IMR-90 (cell line): ENCODE data around the gene KIF16B. TPM values are rescaled to one million over a fixed set of nuclear protein-coding genes. Genes with fewer than 3 reads are reported as not detected.

Source experiments
- ATAC-seq: fragments of 200-7000 bp; cut with Tn5 transposase; 2 replicates; pipeline ENCODE4 v1.9.1; 2020; ENCODE audit warnings: low read depth, mild to moderate bottlenecking, moderate library complexity
- BruUV-seq: library from RNA; stranded (reverse); fragments of 400-500 nt; replicated peaks from 2 replicates; lab custom pipeline; 2021; lab: Mats Ljungman, UMichigan
- CTCF ChIA-PET: fragments of 300-600 bp; formaldehyde crosslinking; extraction: SDS; loops from one replicate; lab custom pipeline; 2021; ENCODE audit warnings: antibody characterized with exemption; lab: Yijun Ruan, JAX
- POLR2A ChIA-PET: fragments of 300-600 bp; sonication (Branson Sonifier 250); formaldehyde crosslinking; loops from one replicate; lab custom pipeline; 2022; ENCODE audit warnings: antibody characterized with exemption; ENCODE audit not compliant: unreplicated experiment; lab: Charles Lee
- DNase-seq: peaks from one replicate; pipeline ENCODE4 v3.0.0; 2013
- H2AFZ ChIP-seq: replicated peaks from 2 replicates; pipeline ENCODE3; 2013; ENCODE audit warnings: low read length, mild to moderate bottlenecking; ENCODE audit not compliant: poor library complexity
- H2AK5ac ChIP-seq: 2 replicates; pipeline ENCODE4 v1.6.1; 2013; ENCODE audit warnings: low read depth, low read length, inconsistent platforms
- H2AK9ac ChIP-seq: replicated peaks from 2 replicates; pipeline ENCODE3; 2013; ENCODE audit warnings: mild to moderate bottlenecking, low read depth, low read length, moderate library complexity; ENCODE audit not compliant: poor library complexity
- H2BK120ac ChIP-seq: 2 replicates; pipeline ENCODE4 v1.6.1; 2013; ENCODE audit warnings: low read depth, low read length, inconsistent platforms
- H2BK15ac ChIP-seq: 3 replicates; pipeline ENCODE4 v1.6.1; 2013; ENCODE audit warnings: low read depth, low read length, inconsistent platforms
- H2BK20ac ChIP-seq: 2 replicates; pipeline ENCODE4 v1.6.1; 2013; ENCODE audit warnings: low read depth, mild to moderate bottlenecking, inconsistent platforms, low read length, moderate library complexity
- H2BK5ac ChIP-seq: 2 replicates; pipeline ENCODE4 v1.6.1; 2013; ENCODE audit warnings: mild to moderate bottlenecking, low read depth, low read length, inconsistent platforms; ENCODE audit not compliant: poor library complexity, severe bottlenecking
- H3K14ac ChIP-seq: replicated peaks from 2 replicates; pipeline ENCODE4 v1.6.1; 2013; ENCODE audit warnings: low read depth, low read length, inconsistent platforms
- H3K18ac ChIP-seq: 2 replicates; pipeline ENCODE4 v1.6.1; 2013; ENCODE audit warnings: low read depth, low read length, control low read depth
- H3K23ac ChIP-seq: 2 replicates; pipeline ENCODE4 v1.6.1; 2013; ENCODE audit warnings: low read depth, low read length, inconsistent platforms
- H3K27ac ChIP-seq: 2 replicates; pipeline ENCODE4 v1.5.1; 2013; ENCODE audit warnings: mild to moderate bottlenecking, control low read depth, low read length; ENCODE audit not compliant: insufficient read depth
- H3K27me3 ChIP-seq: 2 replicates; pipeline ENCODE4 v1.6.1; 2013; ENCODE audit warnings: low read length; ENCODE audit not compliant: control insufficient read depth, insufficient read depth
- H3K36me3 ChIP-seq: 2 replicates; pipeline ENCODE4 v1.6.1; 2013; ENCODE audit warnings: low read length, mixed read lengths; ENCODE audit not compliant: control insufficient read depth, insufficient read depth
- H3K4ac ChIP-seq: 2 replicates; pipeline ENCODE4 v1.6.1; 2013; ENCODE audit warnings: low read depth, low read length, inconsistent platforms
- H3K4me1 ChIP-seq: 2 replicates; pipeline ENCODE4 v1.6.1; 2013; ENCODE audit warnings: low read length, mixed read lengths; ENCODE audit not compliant: control insufficient read depth, insufficient read depth
- H3K4me2 ChIP-seq: 2 replicates; pipeline ENCODE4 v1.6.1; 2013; ENCODE audit warnings: low read depth, mild to moderate bottlenecking, control low read depth, low read length, moderate library complexity
- H3K4me3 ChIP-seq: 2 replicates; pipeline ENCODE4 v1.5.1; 2013; ENCODE audit warnings: low read depth, mild to moderate bottlenecking, control low read depth, low read length, moderate library complexity; ENCODE audit not compliant: insufficient read depth
- H3K56ac ChIP-seq: 2 replicates; pipeline ENCODE4 v1.6.1; 2013; ENCODE audit warnings: low read length, inconsistent platforms; ENCODE audit not compliant: insufficient read depth; ENCODE audit errors: extremely low read depth
- H3K79me1 ChIP-seq, 2 experiments: 2 replicates each; pipeline ENCODE4 v1.6.1; 2013; ENCODE audit warnings: low read length in 2 of 2, inconsistent platforms in 1 of 2, low read depth in 1 of 2
- H3K9ac ChIP-seq: 2 replicates; pipeline ENCODE4 v1.6.1; 2013; ENCODE audit warnings: low read depth, low read length, control low read depth
- H3K9me1 ChIP-seq: 2 replicates; pipeline ENCODE4 v1.6.1; 2013; ENCODE audit warnings: low read length, inconsistent platforms; ENCODE audit not compliant: insufficient read depth
- H3K9me3 ChIP-seq: 2 replicates; pipeline ENCODE4 v1.6.1; 2013; ENCODE audit warnings: low read length; ENCODE audit not compliant: control insufficient read depth, insufficient read depth
- H4K20me1 ChIP-seq: 2 replicates; pipeline ENCODE4 v1.6.1; 2013; ENCODE audit warnings: low read length, inconsistent platforms; ENCODE audit not compliant: insufficient read depth
- H4K5ac ChIP-seq: 2 replicates; pipeline ENCODE4 v1.6.1; 2013; ENCODE audit warnings: mild to moderate bottlenecking, low read depth, low read length, control low read depth
- H4K8ac ChIP-seq, 2 experiments: 2 replicates each; pipeline ENCODE4 v1.6.1; 2013; ENCODE audit warnings: low read depth in 2 of 2, low read length in 2 of 2, control low read depth in 1 of 2, inconsistent platforms in 1 of 2
- H4K91ac ChIP-seq: 2 replicates; pipeline ENCODE4 v1.6.1; 2013; ENCODE audit warnings: low read depth, low read length, inconsistent platforms; ENCODE audit not compliant: insufficient read depth
- BHLHE40 ChIP-seq: fragments of 150-350 bp; IDR thresholded peaks from 2 replicates; pipeline ENCODE4 v1.6.1; 2016; ENCODE audit warnings: mild to moderate bottlenecking, low read depth, low read length
- CEBPB ChIP-seq: IDR thresholded peaks from 2 replicates; pipeline ENCODE4 v1.6.1; 2012; ENCODE audit warnings: low read depth, low read length, improper control_type of control experiment
- CHD1 ChIP-seq: IDR thresholded peaks from 2 replicates; pipeline ENCODE4 v1.6.1; 2012; ENCODE audit warnings: low read depth, low read length, improper control_type of control experiment
- FOS ChIP-seq: fragments of 150-350 bp; IDR thresholded peaks from 2 replicates; pipeline ENCODE4 v1.6.1; 2016; ENCODE audit warnings: low read depth, low read length
- MAFK ChIP-seq: IDR thresholded peaks from 2 replicates; pipeline ENCODE4 v1.6.1; 2012; ENCODE audit warnings: low read depth, low read length, improper control_type of control experiment
- MAZ ChIP-seq: IDR thresholded peaks from 2 replicates; pipeline ENCODE4 v1.6.1; 2012; ENCODE audit warnings: low read depth, mild to moderate bottlenecking, low read length, improper control_type of control experiment, moderate library complexity, borderline replicate concordance
- NFE2L2 ChIP-seq: fragments of 150-350 bp; IDR thresholded peaks from 2 replicates; pipeline ENCODE4 v1.6.1; 2016; ENCODE audit warnings: low read depth, mild to moderate bottlenecking, low read length
- POLR2A ChIP-seq: IDR thresholded peaks from 2 replicates; pipeline ENCODE4 v1.6.1; 2012; ENCODE audit warnings: mild to moderate bottlenecking, low read depth, low read length
- RAD21 ChIP-seq: IDR thresholded peaks from 2 replicates; pipeline ENCODE4 v1.6.1; 2012; ENCODE audit warnings: low read length, improper control_type of control experiment
- RCOR1 ChIP-seq: IDR thresholded peaks from 2 replicates; pipeline ENCODE4 v1.6.1; 2012; ENCODE audit warnings: mild to moderate bottlenecking, low read length, improper control_type of control experiment; ENCODE audit not compliant: insufficient replicate concordance
- RFX5 ChIP-seq: IDR thresholded peaks from 2 replicates; pipeline ENCODE4 v1.8.0; 2012; ENCODE audit warnings: low read depth, mild to moderate bottlenecking, low read length, moderate library complexity
- WGBS, 2 experiments: methylation state at CpG; one replicate each; pipeline versions ENCODE4 v1.1.5 to v1.1.7; 2013; ENCODE audit warnings: missing lambda C conversion rate in 2 of 2; ENCODE audit not compliant: insufficient read length in 1 of 2; ENCODE audit errors: extremely low coverage in 2 of 2; 5-methylcytosine and 5-hydroxymethylcytosine counted together
- dilution Hi-C: fragments of 300-500 bp; cut with HindIII; formaldehyde crosslinking; loops from one replicate; pipeline ENCODE4 v1.14.3; 2018; ENCODE audit warnings: low sequenced_read_pairs; ENCODE audit not compliant: unreplicated experiment
- in situ Hi-C: fragments of 300-500 bp; cut with MboI; formaldehyde crosslinking; loops from 3 replicates; pipeline ENCODE4 v1.14.3; 2019; ENCODE audit warnings: low sequenced_read_pairs, inconsistent platforms, mixed read lengths
- intact Hi-C: fragments of 100-400 bp; cut with micrococcal nuclease; formaldehyde crosslinking; loops from 2 replicates; pipeline ENCODE4 v1.10.0; 2022
- polyA plus RNA-seq, 3 experiments: library from polyadenylated mRNA; depleted of rRNA; stranded (reverse); fragments of >200 nt; gene quantifications; 2 replicates each; pipeline ENCODE4 v1.2.3, GENCODE V29; 2012; ENCODE audit warnings: low replicate concordance in 1 of 3
- total RNA-seq: library from RNA; depleted of rRNA; stranded (reverse); fragments of >200 nt; gene quantifications from 2 replicates; pipeline ENCODE4 v1.2.3, GENCODE V29; 2012
- TF ChIP-seq, protein P1 (sequence below): fragments of 150-350 bp; IDR thresholded peaks from 2 replicates; pipeline ENCODE4 v1.6.1; 2016; ENCODE audit warnings: low read depth, mild to moderate bottlenecking, low read length, moderate library complexity, borderline replicate concordance
- TF ChIP-seq, protein P2 (sequence below): conservative IDR thresholded peaks from 2 replicates; pipeline ENCODE4 v1.5.1; 2012; ENCODE audit warnings: mild to moderate bottlenecking, low read depth, low read length, improper control_type of control experiment
- TF ChIP-seq, protein P3 (sequence below): fragments of 150-350 bp; IDR thresholded peaks from 2 replicates; pipeline ENCODE4 v1.6.1; 2017; ENCODE audit warnings: mild to moderate bottlenecking, antibody characterized with exemption, low read length, low read depth

The KIF16B gene
- total and polyA plus RNA-seq, 2 of the 4 experiments (the other 2 are of a cell fraction): 4.7 to 10.0 TPM

DNA sequence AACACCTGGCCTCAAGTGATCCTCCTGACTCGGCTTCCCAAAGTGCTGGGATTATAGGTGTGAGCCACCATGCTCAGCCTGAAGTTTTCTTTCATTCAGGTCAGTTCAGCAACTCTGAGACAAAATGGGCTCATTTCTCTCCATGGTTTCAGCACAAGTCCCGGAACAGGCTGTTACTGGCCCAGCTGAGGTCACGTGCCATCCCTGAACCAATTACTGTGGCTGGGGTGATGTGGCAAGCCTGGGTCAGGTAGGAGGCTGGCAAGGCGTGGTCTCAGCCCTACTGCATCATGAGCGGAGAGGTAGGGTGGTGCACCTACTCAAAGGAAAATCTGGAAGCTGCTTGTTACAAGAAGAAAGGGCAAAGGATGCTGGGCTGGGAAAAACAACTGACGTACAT is 326.4 kb downstream of the KIF16B start:
- no peak for DNase-seq
- Histone ChIP-seq H3K18ac (no peak overlapping the region), H3K79me1 (no peaks in the 10 kb centered on the region), H3K9ac (no peak overlapping the region), H4K5ac (no peak overlapping the region), H4K20me1 (no peaks in the 10 kb centered on the region), H3K9me3 (no peaks in the 10 kb centered on the region; the same call in none of the 2 replicates), H2BK15ac (no peak overlapping the region), H3K36me3 (no peaks in the 10 kb centered on the region), H3K27ac (no peak overlapping the region), H2AK9ac (no peak overlapping the region), H3K27me3 (no peaks in the 10 kb centered on the region), H2BK120ac (no peak overlapping the region), H3K4ac (no peak overlapping the region), H2BK5ac (no peak overlapping the region), H3K56ac (no peak overlapping the region), H3K23ac (no peak overlapping the region), H3K4me2 (no peak overlapping the region), H4K8ac (no peak overlapping the region), H2BK20ac (no peak overlapping the region), H3K14ac (no peak overlapping the region), H3K4me3 (no peak overlapping the region), H2AFZ (peak overlapping the region; percentile 56), H4K91ac (no peak overlapping the region), H2AK5ac (no peak overlapping the region), H3K9me1 (no peaks in the 10 kb centered on the region), H3K4me1 (no peaks in the 10 kb centered on the region)
- TF ChIP-seq MAZ (no peak), CHD1 (no peak), FOS (no peak), POLR2A (no peak), RAD21 (no peak), CEBPB (no peak), RCOR1 (no peak), BHLHE40 (no peak), RFX5 (no peak), MAFK (no peak), NFE2L2 (no peak)
- TF ChIP-seq, protein P1, sequence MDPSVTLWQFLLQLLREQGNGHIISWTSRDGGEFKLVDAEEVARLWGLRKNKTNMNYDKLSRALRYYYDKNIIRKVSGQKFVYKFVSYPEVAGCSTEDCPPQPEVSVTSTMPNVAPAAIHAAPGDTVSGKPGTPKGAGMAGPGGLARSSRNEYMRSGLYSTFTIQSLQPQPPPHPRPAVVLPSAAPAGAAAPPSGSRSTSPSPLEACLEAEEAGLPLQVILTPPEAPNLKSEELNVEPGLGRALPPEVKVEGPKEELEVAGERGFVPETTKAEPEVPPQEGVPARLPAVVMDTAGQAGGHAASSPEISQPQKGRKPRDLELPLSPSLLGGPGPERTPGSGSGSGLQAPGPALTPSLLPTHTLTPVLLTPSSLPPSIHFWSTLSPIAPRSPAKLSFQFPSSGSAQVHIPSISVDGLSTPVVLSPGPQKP: no peak
- TF ChIP-seq, protein P2, sequence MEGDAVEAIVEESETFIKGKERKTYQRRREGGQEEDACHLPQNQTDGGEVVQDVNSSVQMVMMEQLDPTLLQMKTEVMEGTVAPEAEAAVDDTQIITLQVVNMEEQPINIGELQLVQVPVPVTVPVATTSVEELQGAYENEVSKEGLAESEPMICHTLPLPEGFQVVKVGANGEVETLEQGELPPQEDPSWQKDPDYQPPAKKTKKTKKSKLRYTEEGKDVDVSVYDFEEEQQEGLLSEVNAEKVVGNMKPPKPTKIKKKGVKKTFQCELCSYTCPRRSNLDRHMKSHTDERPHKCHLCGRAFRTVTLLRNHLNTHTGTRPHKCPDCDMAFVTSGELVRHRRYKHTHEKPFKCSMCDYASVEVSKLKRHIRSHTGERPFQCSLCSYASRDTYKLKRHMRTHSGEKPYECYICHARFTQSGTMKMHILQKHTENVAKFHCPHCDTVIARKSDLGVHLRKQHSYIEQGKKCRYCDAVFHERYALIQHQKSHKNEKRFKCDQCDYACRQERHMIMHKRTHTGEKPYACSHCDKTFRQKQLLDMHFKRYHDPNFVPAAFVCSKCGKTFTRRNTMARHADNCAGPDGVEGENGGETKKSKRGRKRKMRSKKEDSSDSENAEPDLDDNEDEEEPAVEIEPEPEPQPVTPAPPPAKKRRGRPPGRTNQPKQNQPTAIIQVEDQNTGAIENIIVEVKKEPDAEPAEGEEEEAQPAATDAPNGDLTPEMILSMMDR: no peak
- TF ChIP-seq, protein P3, sequence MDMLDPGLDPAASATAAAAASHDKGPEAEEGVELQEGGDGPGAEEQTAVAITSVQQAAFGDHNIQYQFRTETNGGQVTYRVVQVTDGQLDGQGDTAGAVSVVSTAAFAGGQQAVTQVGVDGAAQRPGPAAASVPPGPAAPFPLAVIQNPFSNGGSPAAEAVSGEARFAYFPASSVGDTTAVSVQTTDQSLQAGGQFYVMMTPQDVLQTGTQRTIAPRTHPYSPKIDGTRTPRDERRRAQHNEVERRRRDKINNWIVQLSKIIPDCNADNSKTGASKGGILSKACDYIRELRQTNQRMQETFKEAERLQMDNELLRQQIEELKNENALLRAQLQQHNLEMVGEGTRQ: no peak
- POLR2A ChIA-PET: no interaction called here
- CTCF ChIA-PET: no interaction called here
- dilution Hi-C loops (no loop called here), in situ Hi-C loops (no loop called here), intact Hi-C loops (no loop called here)
- WGBS, 2 experiments: 57% methylated on average over 1 of the region's 6 CpGs; no CpG with 5 or more reads in 1 of the 2 experiments
- BruUV-seq: no TSS peak
- ATAC-seq: no peak
